Astrocyte (in vitro differentiated cells and primary cell): ENCODE results near the gene AMIGO3. TPM values are rescaled to one million over a fixed set of nuclear protein-coding genes. Genes with fewer than 3 reads are reported as not detected.

Experiments
- DNase-seq: peaks from one replicate; pipeline ENCODE4 v3.0.0-alpha.2; 2010; ENCODE audit warnings: low read depth
- FAIRE-seq: peaks from 2 replicates; lab custom pipeline; 2011; peaks lifted over from hg19 to GRCh38; lab: Jason Lieb, UNC
- H2AFZ ChIP-seq: 2 replicates; pipeline ENCODE4 v1.6.0; 2012; ENCODE audit warnings: low read depth, low read length, inconsistent platforms
- H3K27ac ChIP-seq: 2 replicates; pipeline ENCODE4 v1.5.1; 2011; ENCODE audit warnings: low read depth, low read length, inconsistent platforms
- H3K27me3 ChIP-seq: 2 replicates; pipeline ENCODE4 v1.6.0; 2011; ENCODE audit warnings: low read length, inconsistent platforms; ENCODE audit not compliant: insufficient read depth
- H3K36me3 ChIP-seq: 2 replicates; pipeline ENCODE4 v1.5.1; 2011; ENCODE audit warnings: low read length, inconsistent platforms; ENCODE audit not compliant: insufficient read depth
- H3K4me1 ChIP-seq: 2 replicates; pipeline ENCODE4 v1.5.1; 2011; ENCODE audit warnings: low read length, inconsistent platforms; ENCODE audit not compliant: insufficient read depth
- H3K4me2 ChIP-seq: 2 replicates; pipeline ENCODE4 v1.6.0; 2012; ENCODE audit warnings: low read length, inconsistent platforms
- H3K4me3 ChIP-seq: 2 replicates; pipeline ENCODE4 v1.5.1; 2011; ENCODE audit warnings: low read depth, mild to moderate bottlenecking, low read length, inconsistent platforms; ENCODE audit not compliant: insufficient read depth
- H3K79me2 ChIP-seq: 2 replicates; pipeline ENCODE4 v1.6.0; 2012; ENCODE audit warnings: mild to moderate bottlenecking, low read length, inconsistent platforms; ENCODE audit not compliant: insufficient read depth
- H3K9ac ChIP-seq: 2 replicates; pipeline ENCODE4 v1.6.0; 2012; ENCODE audit warnings: mild to moderate bottlenecking, low read length, inconsistent platforms
- H3K9me3 ChIP-seq: 2 replicates; pipeline ENCODE4 v1.5.1; 2012; ENCODE audit warnings: low read depth, mild to moderate bottlenecking, low read length, inconsistent platforms; ENCODE audit not compliant: insufficient read depth
- H4K20me1 ChIP-seq: 2 replicates; pipeline ENCODE4 v1.6.0; 2012; ENCODE audit warnings: low read length, inconsistent platforms; ENCODE audit not compliant: insufficient read depth
- H3K27ac Mint-ChIP-seq: one replicate; pipeline ENCODE4 v1.8.0; 2021; ENCODE audit warnings: mild to moderate bottlenecking, mixed read lengths; ENCODE audit not compliant: unreplicated experiment
- H3K27me3 Mint-ChIP-seq: one replicate; pipeline ENCODE4 v1.8.0; 2021; ENCODE audit warnings: low read depth, mixed read lengths; ENCODE audit not compliant: unreplicated experiment
- H3K36me3 Mint-ChIP-seq: one replicate; pipeline ENCODE4 v1.8.0; 2021; ENCODE audit warnings: low read depth, mixed read lengths; ENCODE audit not compliant: unreplicated experiment
- H3K4me1 Mint-ChIP-seq: one replicate; pipeline ENCODE4 v1.8.0; 2021; ENCODE audit warnings: low read depth, mixed read lengths; ENCODE audit not compliant: unreplicated experiment
- H3K4me3 Mint-ChIP-seq: one replicate; pipeline ENCODE4 v1.8.0; 2021; ENCODE audit warnings: mild to moderate bottlenecking, moderate library complexity, mixed read lengths; ENCODE audit not compliant: unreplicated experiment
- H3K9me3 Mint-ChIP-seq: one replicate; pipeline ENCODE4 v1.8.0; 2021; ENCODE audit warnings: mild to moderate bottlenecking, mixed read lengths; ENCODE audit not compliant: unreplicated experiment
- CTCF ChIP-seq: IDR thresholded peaks from 2 replicates; pipeline ENCODE4 v1.5.1; 2011; ENCODE audit warnings: low read depth, mild to moderate bottlenecking, inconsistent platforms, low read length, moderate library complexity; ENCODE audit not compliant: insufficient read depth
- EZH2 ChIP-seq: IDR thresholded peaks from 2 replicates; pipeline ENCODE4 v1.6.1; 2012; ENCODE audit warnings: mild to moderate bottlenecking, low read length, inconsistent platforms; ENCODE audit not compliant: insufficient read depth
- total RNA-seq: library from RNA; stranded (reverse); gene quantifications from 2 replicates; pipeline ENCODE4 v1.2.1, GENCODE V29; 2021

AMIGO3 gene
- total RNA-seq, 1 donor from 2014 or later: 0.16 TPM

- Histone ChIP-seq H3K9me3 (no peaks in the 10 kb centered on the region), H3K27ac (no peak overlapping the region), H4K20me1 (peaks cover 68% of the 10 kb centered on the region), H3K27me3 (no peaks in the 10 kb centered on the region), H3K36me3 (no peaks in the 10 kb centered on the region), H3K79me2 (peaks cover 83% of the 10 kb centered on the region), H3K9ac (no peak overlapping the region), H3K4me2 (no peak overlapping the region), H3K4me3 (no peak overlapping the region), H3K4me1 (no peaks in the 10 kb centered on the region), H2AFZ (no peak overlapping the region)
- Mint-ChIP-seq H3K27ac (no peak overlapping the region), H3K4me3 (no peak overlapping the region), H3K4me1 (peaks cover 7% of the 10 kb centered on the region), H3K27me3 (no peaks in the 10 kb centered on the region), H3K9me3 (no peaks in the 10 kb centered on the region), H3K36me3 (no peaks in the 10 kb centered on the region)
- TF ChIP-seq CTCF: no peak
- TF ChIP-seq EZH2: no peak
- no peak for FAIRE-seq
- DNase-seq: no peak
Measured at GRCh38 chr3:49756036-49756435, 36.6 kb upstream of the AMIGO3 start.

- no peaks in the 10 kb centered on the region for H3K27me3 ChIP-seq
- no peak for FAIRE-seq
- no peak for DNase-seq
- H3K4me3 Mint-ChIP-seq: no peak overlapping the region
- no peaks in the 10 kb centered on the region for H3K27me3 Mint-ChIP-seq
- no peak overlapping the region for H3K27ac ChIP-seq
- H3K36me3 ChIP-seq: no peaks in the 10 kb centered on the region
- peaks cover 12% of the 10 kb centered on the region for H3K4me1 Mint-ChIP-seq
- H3K9me3 ChIP-seq: no peaks in the 10 kb centered on the region
- no peak overlapping the region for H2AFZ ChIP-seq
- TF ChIP-seq CTCF (no peak), EZH2 (no peak)
- no peak overlapping the region for H3K4me2 ChIP-seq
- H3K27ac Mint-ChIP-seq: no peak overlapping the region
- no peaks in the 10 kb centered on the region for H3K4me1 ChIP-seq
- peaks cover 83% of the 10 kb centered on the region for H3K79me2 ChIP-seq
- H3K9ac ChIP-seq: no peak overlapping the region
- H3K4me3 ChIP-seq: no peak overlapping the region
- no peaks in the 10 kb centered on the region for H3K9me3 Mint-ChIP-seq
- peaks cover 4% of the 10 kb centered on the region for H3K36me3 Mint-ChIP-seq
- H4K20me1 ChIP-seq: peaks cover 55% of the 10 kb centered on the region
Measured at GRCh38 chr3:49754536-49754935, 35.1 kb upstream of the AMIGO3 start.

- no peak overlapping the region for H3K9ac ChIP-seq
- H3K4me1 ChIP-seq: peaks cover 17% of the 10 kb centered on the region
- FAIRE-seq (no peak), DNase-seq (no peak)
- H2AFZ ChIP-seq: no peak overlapping the region
- H3K27me3 ChIP-seq: no peaks in the 10 kb centered on the region
- H3K4me3 Mint-ChIP-seq: no peak overlapping the region
- H3K27ac ChIP-seq: no peak overlapping the region
- H3K36me3 ChIP-seq: no peaks in the 10 kb centered on the region
- no peak overlapping the region for H3K27ac Mint-ChIP-seq
- no peaks in the 10 kb centered on the region for H3K27me3 Mint-ChIP-seq
- peaks cover 79% of the 10 kb centered on the region for H3K79me2 ChIP-seq
- TF ChIP-seq EZH2 (no peak), CTCF (no peak)
- H4K20me1 ChIP-seq: peaks cover 42% of the 10 kb centered on the region
- H3K4me3 ChIP-seq: no peak overlapping the region
- peaks cover 31% of the 10 kb centered on the region for H3K4me1 Mint-ChIP-seq
- H3K9me3 Mint-ChIP-seq: no peaks in the 10 kb centered on the region
- H3K9me3 ChIP-seq: no peaks in the 10 kb centered on the region
- no peak overlapping the region for H3K4me2 ChIP-seq
- peaks cover 4% of the 10 kb centered on the region for H3K36me3 Mint-ChIP-seq
Measured at GRCh38 chr3:49751501-49751900, 32.0 kb upstream of the AMIGO3 start.
